ENCODE data around the gene TEAD1. TPM values are rescaled to one million over a fixed set of nuclear protein-coding genes. Genes with fewer than 3 reads are reported as not detected.
A peak's percentile ranks its signal among the peaks of the same experiment; 100 is the strongest.

The TEAD1 gene
- total RNA-seq, 1 experiment from 2014 or later, result 102 TPM

- H3K27ac ChIP-seq (ENCODE audit: low read length), result no peak overlapping the region
- TF ChIP-seq CTCF (IDR thresholded peaks at IDR 0.05), result peak; percentile 84
- TF ChIP-seq SIN3A (IDR thresholded peaks at IDR 0.05; ENCODE audit: borderline replicate concordance, insufficient read depth, low read depth, low read length), result no peak
- no peak for TF ChIP-seq TCF7L2 (IDR thresholded peaks at IDR 0.05; ENCODE audit: low read depth, low read length)
- no peak for TF ChIP-seq POLR2AphosphoS5 (IDR thresholded peaks at IDR 0.05; ENCODE audit: low read depth, low read length)
- TF ChIP-seq REST (IDR thresholded peaks at IDR 0.05; ENCODE audit: insufficient read depth in 1 of 2, low read depth in 2 of 2, low read length in 1 of 2), result no peak
- ChIA-PET POLR2A (interaction anchor here (0.6 kb wide), 1 partner anchor 343 kb away, joined by 5 read pairs; no protein-coding TSS in a partner anchor), CTCF (interaction anchor here (0.5 to 1.5 kb wide), 7 partner anchors 8 to 600 kb away, joined by 3 to 7 read pairs (median 3); no protein-coding TSS in a partner anchor)
- H3K9me3 ChIP-seq (ENCODE audit: control insufficient read depth, insufficient read depth, low read depth, low read length), result no peaks in the 10 kb centered on the region
- no TSS peak for BruUV-seq (replicated peaks)
- peaks cover 3% of the 10 kb centered on the region; the same call in 1 of the 2 replicates for H3K4me1 ChIP-seq (ENCODE audit: control insufficient read depth, insufficient read depth, low read length)
- no peak overlapping the region for H3K4me3 ChIP-seq (ENCODE audit: low read depth in 2 of 2, low read length in 2 of 2)
- intact Hi-C loops (cut with micrococcal nuclease; ENCODE audit: unreplicated experiment), result no loop called here
- H3K36me3 ChIP-seq (ENCODE audit: control insufficient read depth, insufficient read depth, low read length), result no peaks in the 10 kb centered on the region; the same call in 1 of the 2 replicates
- DNase-seq (ENCODE audit: low read depth, low spot score), result peak; percentile 45
- no peaks in the 10 kb centered on the region for H3K27me3 ChIP-seq (ENCODE audit: control insufficient read depth, insufficient read depth, low read length)
- in situ Hi-C loops (cut with HindIII; ENCODE audit: low pct_unique_long_range_greater_than_20kb, low sequenced_read_pairs), result no loop called here
- ATAC-seq, result peak; percentile 79
These were observed 214.4 kb downstream of the TEAD1 start for GRCh38 chr11:12888525-12889158.

GRCh38 chr11:12889243-12889642 is 215.0 kb downstream of the TEAD1 start:
- ChIA-PET CTCF (interaction anchor here (0.5 to 1.5 kb wide), 7 partner anchors 9 to 601 kb away, joined by 3 to 7 read pairs (median 3); no protein-coding TSS in a partner anchor), POLR2A (interaction anchor here (0.6 kb wide), 1 partner anchor 344 kb away, joined by 5 read pairs; no protein-coding TSS in a partner anchor)
- TF ChIP-seq TCF7L2 (IDR thresholded peaks at IDR 0.05; ENCODE audit: low read depth, low read length) (no peak), REST (IDR thresholded peaks at IDR 0.05; ENCODE audit: insufficient read depth in 1 of 2, low read depth in 2 of 2, low read length in 1 of 2) (no peak), SIN3A (IDR thresholded peaks at IDR 0.05; ENCODE audit: borderline replicate concordance, insufficient read depth, low read depth, low read length) (no peak), POLR2AphosphoS5 (IDR thresholded peaks at IDR 0.05; ENCODE audit: low read depth, low read length) (no peak), CTCF (IDR thresholded peaks at IDR 0.05) (no peak)
- no peak for ATAC-seq
- no peak for DNase-seq (ENCODE audit: low read depth, low spot score)
- H3K4me1 ChIP-seq (ENCODE audit: control insufficient read depth, insufficient read depth, low read length), result peaks cover 3% of the 10 kb centered on the region; the same call in 1 of the 2 replicates
- in situ Hi-C loops (cut with HindIII; ENCODE audit: low pct_unique_long_range_greater_than_20kb, low sequenced_read_pairs), result no loop called here
- H3K4me3 ChIP-seq (ENCODE audit: low read depth in 2 of 2, low read length in 2 of 2), result no peak overlapping the region
- H3K27ac ChIP-seq (ENCODE audit: low read length), result no peak overlapping the region
- H3K36me3 ChIP-seq (ENCODE audit: control insufficient read depth, insufficient read depth, low read length), result no peaks in the 10 kb centered on the region; the same call in 1 of the 2 replicates
- no peaks in the 10 kb centered on the region for H3K27me3 ChIP-seq (ENCODE audit: control insufficient read depth, insufficient read depth, low read length)
- BruUV-seq (replicated peaks), result no TSS peak
- intact Hi-C loops (cut with micrococcal nuclease; ENCODE audit: unreplicated experiment), result no loop called here
- H3K9me3 ChIP-seq (ENCODE audit: control insufficient read depth, insufficient read depth, low read depth, low read length), result no peaks in the 10 kb centered on the region
